IMR-90 (cell line): ENCODE measurements around the gene GALR1. TPM values are rescaled to one million over a fixed set of nuclear protein-coding genes. Genes with fewer than 3 reads are reported as not detected.
"Not testable (repeated sequence)": the region's sequence is repeated elsewhere in the genome, so short reads cannot be mapped to it uniquely, and the experiment has no call there.

Experiments
- ATAC-seq: fragments of 200-7000 bp; cut with Tn5 transposase; 2 replicates; pipeline ENCODE4 v1.9.1; 2020; ENCODE audit warnings: low read depth, mild to moderate bottlenecking, moderate library complexity
- BruUV-seq: library from RNA; stranded (reverse); fragments of 400-500 nt; replicated peaks from 2 replicates; lab custom pipeline; 2021; lab: Mats Ljungman, UMichigan
- CTCF ChIA-PET: fragments of 300-600 bp; formaldehyde crosslinking; extraction: SDS; loops from one replicate; lab custom pipeline; 2021; ENCODE audit warnings: antibody characterized with exemption; lab: Yijun Ruan, JAX
- POLR2A ChIA-PET: fragments of 300-600 bp; sonication (Branson Sonifier 250); formaldehyde crosslinking; loops from one replicate; lab custom pipeline; 2022; ENCODE audit warnings: antibody characterized with exemption; ENCODE audit not compliant: unreplicated experiment; lab: Charles Lee
- DNase-seq: peaks from one replicate; pipeline ENCODE4 v3.0.0; 2013
- H2AFZ ChIP-seq: replicated peaks from 2 replicates; pipeline ENCODE3; 2013; ENCODE audit warnings: low read length, mild to moderate bottlenecking; ENCODE audit not compliant: poor library complexity
- H2AK5ac ChIP-seq: 2 replicates; pipeline ENCODE4 v1.6.1; 2013; ENCODE audit warnings: low read depth, low read length, inconsistent platforms
- H2AK9ac ChIP-seq: replicated peaks from 2 replicates; pipeline ENCODE3; 2013; ENCODE audit warnings: mild to moderate bottlenecking, low read depth, low read length, moderate library complexity; ENCODE audit not compliant: poor library complexity
- H2BK120ac ChIP-seq: 2 replicates; pipeline ENCODE4 v1.6.1; 2013; ENCODE audit warnings: low read depth, low read length, inconsistent platforms
- H2BK15ac ChIP-seq: 3 replicates; pipeline ENCODE4 v1.6.1; 2013; ENCODE audit warnings: low read depth, low read length, inconsistent platforms
- H2BK20ac ChIP-seq: 2 replicates; pipeline ENCODE4 v1.6.1; 2013; ENCODE audit warnings: low read depth, mild to moderate bottlenecking, inconsistent platforms, low read length, moderate library complexity
- H2BK5ac ChIP-seq: 2 replicates; pipeline ENCODE4 v1.6.1; 2013; ENCODE audit warnings: mild to moderate bottlenecking, low read depth, low read length, inconsistent platforms; ENCODE audit not compliant: poor library complexity, severe bottlenecking
- H3K14ac ChIP-seq: replicated peaks from 2 replicates; pipeline ENCODE4 v1.6.1; 2013; ENCODE audit warnings: low read depth, low read length, inconsistent platforms
- H3K18ac ChIP-seq: 2 replicates; pipeline ENCODE4 v1.6.1; 2013; ENCODE audit warnings: low read depth, low read length, control low read depth
- H3K23ac ChIP-seq: 2 replicates; pipeline ENCODE4 v1.6.1; 2013; ENCODE audit warnings: low read depth, low read length, inconsistent platforms
- H3K27ac ChIP-seq: 2 replicates; pipeline ENCODE4 v1.5.1; 2013; ENCODE audit warnings: mild to moderate bottlenecking, control low read depth, low read length; ENCODE audit not compliant: insufficient read depth
- H3K27me3 ChIP-seq: 2 replicates; pipeline ENCODE4 v1.6.1; 2013; ENCODE audit warnings: low read length; ENCODE audit not compliant: control insufficient read depth, insufficient read depth
- H3K36me3 ChIP-seq: 2 replicates; pipeline ENCODE4 v1.6.1; 2013; ENCODE audit warnings: low read length, mixed read lengths; ENCODE audit not compliant: control insufficient read depth, insufficient read depth
- H3K4ac ChIP-seq: 2 replicates; pipeline ENCODE4 v1.6.1; 2013; ENCODE audit warnings: low read depth, low read length, inconsistent platforms
- H3K4me1 ChIP-seq: 2 replicates; pipeline ENCODE4 v1.6.1; 2013; ENCODE audit warnings: low read length, mixed read lengths; ENCODE audit not compliant: control insufficient read depth, insufficient read depth
- H3K4me2 ChIP-seq: 2 replicates; pipeline ENCODE4 v1.6.1; 2013; ENCODE audit warnings: low read depth, mild to moderate bottlenecking, control low read depth, low read length, moderate library complexity
- H3K4me3 ChIP-seq: 2 replicates; pipeline ENCODE4 v1.5.1; 2013; ENCODE audit warnings: low read depth, mild to moderate bottlenecking, control low read depth, low read length, moderate library complexity; ENCODE audit not compliant: insufficient read depth
- H3K56ac ChIP-seq: 2 replicates; pipeline ENCODE4 v1.6.1; 2013; ENCODE audit warnings: low read length, inconsistent platforms; ENCODE audit not compliant: insufficient read depth; ENCODE audit errors: extremely low read depth
- H3K79me1 ChIP-seq, 2 experiments: 2 replicates each; pipeline ENCODE4 v1.6.1; 2013; ENCODE audit warnings: low read length in 2 of 2, inconsistent platforms in 1 of 2, low read depth in 1 of 2
- H3K9ac ChIP-seq: 2 replicates; pipeline ENCODE4 v1.6.1; 2013; ENCODE audit warnings: low read depth, low read length, control low read depth
- H3K9me1 ChIP-seq: 2 replicates; pipeline ENCODE4 v1.6.1; 2013; ENCODE audit warnings: low read length, inconsistent platforms; ENCODE audit not compliant: insufficient read depth
- H3K9me3 ChIP-seq: 2 replicates; pipeline ENCODE4 v1.6.1; 2013; ENCODE audit warnings: low read length; ENCODE audit not compliant: control insufficient read depth, insufficient read depth
- H4K20me1 ChIP-seq: 2 replicates; pipeline ENCODE4 v1.6.1; 2013; ENCODE audit warnings: low read length, inconsistent platforms; ENCODE audit not compliant: insufficient read depth
- H4K5ac ChIP-seq: 2 replicates; pipeline ENCODE4 v1.6.1; 2013; ENCODE audit warnings: mild to moderate bottlenecking, low read depth, low read length, control low read depth
- H4K8ac ChIP-seq, 2 experiments: 2 replicates each; pipeline ENCODE4 v1.6.1; 2013; ENCODE audit warnings: low read depth in 2 of 2, low read length in 2 of 2, control low read depth in 1 of 2, inconsistent platforms in 1 of 2
- H4K91ac ChIP-seq: 2 replicates; pipeline ENCODE4 v1.6.1; 2013; ENCODE audit warnings: low read depth, low read length, inconsistent platforms; ENCODE audit not compliant: insufficient read depth
- MAFK ChIP-seq: IDR thresholded peaks from 2 replicates; pipeline ENCODE4 v1.6.1; 2012; ENCODE audit warnings: low read depth, low read length, improper control_type of control experiment
- MAZ ChIP-seq: IDR thresholded peaks from 2 replicates; pipeline ENCODE4 v1.6.1; 2012; ENCODE audit warnings: low read depth, mild to moderate bottlenecking, low read length, improper control_type of control experiment, moderate library complexity, borderline replicate concordance
- NFE2L2 ChIP-seq: fragments of 150-350 bp; IDR thresholded peaks from 2 replicates; pipeline ENCODE4 v1.6.1; 2016; ENCODE audit warnings: low read depth, mild to moderate bottlenecking, low read length
- RCOR1 ChIP-seq: IDR thresholded peaks from 2 replicates; pipeline ENCODE4 v1.6.1; 2012; ENCODE audit warnings: mild to moderate bottlenecking, low read length, improper control_type of control experiment; ENCODE audit not compliant: insufficient replicate concordance
- RFX5 ChIP-seq: IDR thresholded peaks from 2 replicates; pipeline ENCODE4 v1.8.0; 2012; ENCODE audit warnings: low read depth, mild to moderate bottlenecking, low read length, moderate library complexity
- SMC3 ChIP-seq: fragments of 150-350 bp; IDR thresholded peaks from 2 replicates; pipeline ENCODE4 v1.6.1; 2016; ENCODE audit warnings: low read depth, mild to moderate bottlenecking, antibody characterized with exemption, low read length, moderate library complexity
- WGBS, 2 experiments: methylation state at CpG; one replicate each; pipeline versions ENCODE4 v1.1.5 to v1.1.7; 2013; ENCODE audit warnings: missing lambda C conversion rate in 2 of 2; ENCODE audit not compliant: insufficient read length in 1 of 2; ENCODE audit errors: extremely low coverage in 2 of 2; 5-methylcytosine and 5-hydroxymethylcytosine counted together
- dilution Hi-C: fragments of 300-500 bp; cut with HindIII; formaldehyde crosslinking; loops from one replicate; pipeline ENCODE4 v1.14.3; 2018; ENCODE audit warnings: low sequenced_read_pairs; ENCODE audit not compliant: unreplicated experiment
- in situ Hi-C: fragments of 300-500 bp; cut with MboI; formaldehyde crosslinking; loops from 3 replicates; pipeline ENCODE4 v1.14.3; 2019; ENCODE audit warnings: low sequenced_read_pairs, inconsistent platforms, mixed read lengths
- intact Hi-C: fragments of 100-400 bp; cut with micrococcal nuclease; formaldehyde crosslinking; loops from 2 replicates; pipeline ENCODE4 v1.10.0; 2022
- polyA plus RNA-seq, 3 experiments: library from polyadenylated mRNA; depleted of rRNA; stranded (reverse); fragments of >200 nt; gene quantifications; 2 replicates each; pipeline ENCODE4 v1.2.3, GENCODE V29; 2012; ENCODE audit warnings: low replicate concordance in 1 of 3
- total RNA-seq: library from RNA; depleted of rRNA; stranded (reverse); fragments of >200 nt; gene quantifications from 2 replicates; pipeline ENCODE4 v1.2.3, GENCODE V29; 2012

Gene GALR1
- total and polyA plus RNA-seq, 2 of the 4 experiments (the other 2 are of a cell fraction) = not detected

GRCh38 chr18:77234504-77235365, 14.9 kb upstream of the GALR1 start:
- Histone ChIP-seq H2BK5ac (no peak overlapping the region), H2BK120ac (no peak overlapping the region), H3K36me3 (no peaks in the 10 kb centered on the region), H3K56ac (no peak overlapping the region), H3K27me3 (peaks cover 3% of the 10 kb centered on the region; the same call in 1 of the 2 replicates), H3K79me1 (no peaks in the 10 kb centered on the region), H3K9me3 (peaks cover 11% of the 10 kb centered on the region), H3K4ac (no peak overlapping the region), H2AK9ac (peak overlapping the region; percentile 13), H3K14ac (no peak overlapping the region), H3K4me2 (no peak overlapping the region), H3K27ac (no peak overlapping the region), H3K4me3 (no peak overlapping the region), H4K91ac (no peak overlapping the region), H3K23ac (no peak overlapping the region), H4K8ac (no peak overlapping the region), H3K4me1 (no peaks in the 10 kb centered on the region), H4K5ac (no peak overlapping the region), H3K18ac (no peak overlapping the region), H4K20me1 (no peaks in the 10 kb centered on the region), H2BK15ac (no peak overlapping the region), H3K9me1 (no peaks in the 10 kb centered on the region), H3K9ac (no peak overlapping the region), H2AK5ac (no peak overlapping the region), H2AFZ (peak overlapping the region; percentile 49), H2BK20ac (no peak overlapping the region)
- BruUV-seq = no TSS peak
- dilution Hi-C loops = no loop called here
- no peak for TF ChIP-seq RCOR1
- TF ChIP-seq NFE2L2 = no peak
- TF ChIP-seq MAFK = no peak
- no peak for TF ChIP-seq SMC3
- no peak for TF ChIP-seq MAZ
- TF ChIP-seq RFX5 = no peak
- no peak for DNase-seq
- intact Hi-C loops = no loop called here
- CTCF ChIA-PET = no interaction called here
- POLR2A ChIA-PET = no interaction called here
- WGBS, 2 experiments = 73% methylated on average over 8 of the region's 16 CpGs; no CpG with 5 or more reads in 1 of the 2 experiments
- in situ Hi-C loops = no loop called here
- no peak for ATAC-seq

GRCh38 chr18:77239285-77239684, 10.4 kb upstream of the GALR1 start:
- H3K18ac ChIP-seq, dilution Hi-C loops, H3K27ac ChIP-seq, H3K9me1 ChIP-seq, H4K8ac ChIP-seq, H3K36me3 ChIP-seq, H2BK120ac ChIP-seq, H3K79me1 ChIP-seq, POLR2A ChIA-PET, H3K4me1 ChIP-seq, H4K5ac ChIP-seq, H2AFZ ChIP-seq, H3K4ac ChIP-seq, ATAC-seq, H2AK5ac ChIP-seq, intact Hi-C loops, H3K4me3 ChIP-seq, H2BK20ac ChIP-seq, BruUV-seq, H3K14ac ChIP-seq, H2BK15ac ChIP-seq, H3K23ac ChIP-seq, H3K27me3 ChIP-seq, H4K91ac ChIP-seq, in situ Hi-C loops, H2AK9ac ChIP-seq, H3K4me2 ChIP-seq, H3K9ac ChIP-seq, H4K20me1 ChIP-seq, DNase-seq, CTCF ChIA-PET, H2BK5ac ChIP-seq, H3K56ac ChIP-seq: not testable (repeated sequence)
- 54% methylated on average over 2 of the region's 5 CpGs; no CpG with 5 or more reads in 1 of the 2 experiments for WGBS, 2 experiments
- peaks cover 13% of the 10 kb centered on the region for H3K9me3 ChIP-seq
